Small intestine (tissue), 7 donors: ENCODE measurements around the gene FGF12. TPM values are rescaled to one million over a fixed set of nuclear protein-coding genes. Genes with fewer than 3 reads are reported as not detected.

Experiments
- DNase-seq, 2 donors: peaks; one replicate each; pipeline versions ENCODE4 v3.0.0 to v3.0.0-alpha.2; 2013
- FAIRE-seq: peaks from 2 replicates; lab custom pipeline; 2012; peaks lifted over from hg19 to GRCh38; lab: Jason Lieb, UNC
- H3K27ac ChIP-seq, 3 donors: one replicate each; pipeline ENCODE4 v1.5.1; 2013; ENCODE audit warnings: low read length in 2 of 3, mild to moderate bottlenecking in 2 of 3, control low read depth in 1 of 3, inconsistent platforms in 1 of 3, low read depth in 1 of 3, moderate library complexity in 1 of 3
- H3K27me3 ChIP-seq, 3 donors: one replicate each; pipeline ENCODE4 v1.6.1; 2013; ENCODE audit warnings: low read length in 3 of 3, inconsistent platforms in 1 of 3; ENCODE audit not compliant: control insufficient read depth in 3 of 3, insufficient read depth in 3 of 3
- H3K36me3 ChIP-seq, 3 donors: one replicate each; pipeline ENCODE4 v1.6.1; 2013; ENCODE audit warnings: low read length in 3 of 3, inconsistent platforms in 1 of 3, low read depth in 1 of 3, mild to moderate bottlenecking in 1 of 3, moderate library complexity in 1 of 3; ENCODE audit not compliant: control insufficient read depth in 3 of 3, insufficient read depth in 2 of 3
- H3K4me1 ChIP-seq, 3 donors: one replicate each; pipeline ENCODE4 v1.6.1; 2013; ENCODE audit warnings: low read length in 2 of 3, inconsistent platforms in 1 of 3, low read depth in 1 of 3, mild to moderate bottlenecking in 1 of 3, moderate library complexity in 1 of 3; ENCODE audit not compliant: control insufficient read depth in 3 of 3, insufficient read depth in 2 of 3
- H3K4me3 ChIP-seq, 3 donors: one replicate each; pipeline ENCODE4 v1.5.1; 2013; ENCODE audit warnings: low read length in 3 of 3, control low read depth in 1 of 3, inconsistent platforms in 1 of 3, low read depth in 1 of 3, mild to moderate bottlenecking in 1 of 3, moderate library complexity in 1 of 3
- H3K9me3 ChIP-seq, 2 donors: one replicate each; pipeline ENCODE4 v1.6.1; 2013; ENCODE audit warnings: low read depth in 1 of 2, low read length in 1 of 2; ENCODE audit not compliant: control insufficient read depth in 2 of 2, insufficient read depth in 1 of 2
- WGBS, 3 donors: extraction: QIAGEN DNeasy Blood & Tissue Kit; methylation state at CpG; one replicate each; pipeline ENCODE4 v1.1.7; 2013; 5-methylcytosine and 5-hydroxymethylcytosine counted together
- polyA plus RNA-seq, 4 donors: library from polyadenylated mRNA; stranded (reverse) in 3 of 4; unstranded in 1 of 4; fragments of 200-250 nt in 3 of 4; fragments of 120-200 nt in 1 of 4; gene quantifications; one replicate each; pipeline versions ENCODE4 v1.2.1 to v1.2.3, GENCODE V29; 2013
- donor health status: healthy with polysubstance abuse.
- donor health status: control.
- donor health status: control.
- donor health status: Bipolar disorder and iron deficiency.
- donor health status: healthy.

FGF12 gene
- polyA plus RNA-seq, 4 donors = 0.39 to 1.1 (median 0.43) TPM; not detected in 1

DNA sequence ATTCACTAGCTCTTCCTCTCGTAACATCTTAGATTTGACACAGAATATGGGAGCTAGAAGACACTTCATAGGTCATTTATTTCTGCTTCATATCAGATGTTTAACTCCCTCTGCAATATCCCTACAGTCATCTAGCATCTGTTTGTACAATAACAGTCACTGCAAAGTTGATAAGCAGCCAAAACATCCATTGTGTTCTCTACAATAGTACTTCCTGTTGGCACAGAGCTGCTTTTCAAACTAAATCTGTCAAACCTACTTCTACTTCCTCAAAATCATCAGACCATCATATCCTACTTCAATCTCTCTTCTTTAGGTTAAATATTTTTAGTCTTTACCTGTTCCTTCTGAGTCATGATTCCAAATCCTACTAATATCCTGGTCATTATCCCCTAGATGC, 233.2 kb downstream of the FGF12 start:
- Histone ChIP-seq H3K27ac (no peak overlapping the region), H3K36me3 (no peaks in the 10 kb centered on the region), H3K9me3 (no peaks in the 10 kb centered on the region), H3K27me3 (no peaks in the 10 kb centered on the region), H3K4me1 (no peaks in the 10 kb centered on the region), H3K4me3 (no peak overlapping the region)
- FAIRE-seq (no peak), DNase-seq (no peak)
- 43 to 80% (median 57%) methylated on average over 1 of the region's 1 CpG for WGBS, 3 donors

DNA sequence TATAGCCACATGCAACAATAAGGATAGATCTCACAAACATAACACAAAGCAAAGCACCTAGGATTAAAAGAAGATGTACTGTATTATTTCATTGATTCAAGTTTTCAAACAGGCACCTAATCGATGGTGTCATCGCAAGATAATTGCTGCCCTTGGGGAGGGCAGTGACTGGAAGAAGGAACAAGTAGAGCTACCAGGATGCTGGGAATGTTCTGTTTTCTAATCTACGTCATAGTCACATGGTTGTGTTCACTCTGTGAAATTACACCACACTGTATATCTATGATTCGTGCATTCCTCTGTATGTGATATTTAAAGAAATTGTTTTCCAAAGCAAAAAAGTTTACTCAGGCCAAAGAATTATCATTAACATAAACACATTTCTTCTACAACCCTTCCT, 236.6 kb downstream of the FGF12 start:
- no peaks in the 10 kb centered on the region for H3K4me1 ChIP-seq
- H3K27ac ChIP-seq = no peak overlapping the region
- FAIRE-seq (no peak), DNase-seq (no peak)
- H3K36me3 ChIP-seq = no peaks in the 10 kb centered on the region
- H3K9me3 ChIP-seq = no peaks in the 10 kb centered on the region
- 86 to 88% (median 88%) methylated on average over 4 of the region's 4 CpGs for WGBS, 3 donors
- no peak overlapping the region for H3K4me3 ChIP-seq
- no peaks in the 10 kb centered on the region for H3K27me3 ChIP-seq

DNA sequence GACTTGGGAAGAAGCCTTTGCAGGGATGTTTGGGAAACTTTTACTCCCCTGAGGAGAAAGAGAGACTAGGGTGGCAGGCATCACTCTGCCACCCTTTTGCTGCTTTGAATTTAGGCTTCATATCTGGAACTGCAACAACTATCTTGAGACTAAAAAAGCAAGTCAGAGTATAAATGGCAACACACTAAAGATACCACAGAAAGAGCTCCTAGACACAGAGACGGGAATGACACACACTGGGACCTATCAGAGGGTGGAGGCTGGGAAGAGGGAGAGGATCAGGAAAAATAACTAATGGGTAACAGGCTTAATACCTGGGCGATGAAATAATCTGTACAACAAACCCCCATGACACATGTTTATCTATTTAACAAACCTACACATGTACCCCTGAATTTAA, 237.8 kb downstream of the FGF12 start:
- Histone ChIP-seq H3K36me3 (no peaks in the 10 kb centered on the region), H3K9me3 (no peaks in the 10 kb centered on the region), H3K4me1 (no peaks in the 10 kb centered on the region), H3K4me3 (no peak overlapping the region), H3K27me3 (no peaks in the 10 kb centered on the region), H3K27ac (no peak overlapping the region)
- DNase-seq = no peak
- no peak for FAIRE-seq
- 65 to 82% (median 74%) methylated on average over 2 of the region's 2 CpGs for WGBS, 3 donors

DNA sequence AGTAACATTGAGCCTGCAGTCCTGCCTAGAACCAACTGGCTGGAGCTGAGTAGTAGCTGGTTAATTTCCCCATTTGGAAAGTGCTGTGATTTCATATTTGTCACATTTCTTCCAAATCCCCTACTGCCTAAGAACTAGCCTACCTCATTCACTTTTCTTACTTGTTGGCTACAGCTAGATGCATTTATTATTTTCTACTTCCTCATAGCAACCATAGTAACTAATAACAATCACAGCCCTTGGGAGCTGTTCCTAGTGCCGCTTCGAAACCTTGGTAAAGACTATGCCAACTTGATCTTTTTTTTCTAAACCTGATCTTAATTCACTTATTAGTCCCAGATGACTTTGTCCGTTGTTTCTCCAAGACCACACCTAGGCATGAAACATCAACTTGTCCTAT, 240.3 kb downstream of the FGF12 start:
- no peak overlapping the region for H3K27ac ChIP-seq
- FAIRE-seq = no peak
- DNase-seq = no peak
- H3K4me1 ChIP-seq = no peaks in the 10 kb centered on the region
- no peaks in the 10 kb centered on the region for H3K9me3 ChIP-seq
- H3K27me3 ChIP-seq = no peaks in the 10 kb centered on the region
- H3K36me3 ChIP-seq = no peaks in the 10 kb centered on the region
- WGBS, 3 donors = 65 to 74% (median 70%) methylated on average over 3 of the region's 3 CpGs
- H3K4me3 ChIP-seq = no peak overlapping the region

DNA sequence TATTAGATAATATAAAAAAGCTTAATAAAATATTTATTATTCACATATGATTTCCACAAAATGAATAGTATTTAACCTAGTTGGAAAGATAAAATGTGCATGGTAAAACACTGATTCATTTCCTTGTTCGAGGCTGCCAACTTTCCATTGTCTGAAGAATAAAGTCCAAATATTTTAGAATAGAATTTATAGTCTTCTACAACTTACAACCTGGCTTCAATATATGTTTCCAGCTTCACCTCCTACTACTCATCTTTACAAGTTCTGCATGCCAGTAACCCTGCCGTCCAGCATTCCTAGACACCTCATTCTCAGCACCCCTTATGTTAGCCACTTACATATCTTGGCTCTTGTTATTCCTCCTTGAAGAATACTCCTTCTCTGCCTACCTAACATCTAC, 244.5 kb downstream of the FGF12 start:
- Histone ChIP-seq H3K27ac (no peak overlapping the region), H3K4me1 (no peaks in the 10 kb centered on the region), H3K36me3 (no peaks in the 10 kb centered on the region), H3K27me3 (no peaks in the 10 kb centered on the region), H3K4me3 (no peak overlapping the region), H3K9me3 (no peaks in the 10 kb centered on the region)
- WGBS, 3 donors = 12 to 62% (median 34%) methylated on average over 2 of the region's 2 CpGs
- FAIRE-seq (no peak), DNase-seq (peak in 1 of 2 donors; percentile 13)

DNA sequence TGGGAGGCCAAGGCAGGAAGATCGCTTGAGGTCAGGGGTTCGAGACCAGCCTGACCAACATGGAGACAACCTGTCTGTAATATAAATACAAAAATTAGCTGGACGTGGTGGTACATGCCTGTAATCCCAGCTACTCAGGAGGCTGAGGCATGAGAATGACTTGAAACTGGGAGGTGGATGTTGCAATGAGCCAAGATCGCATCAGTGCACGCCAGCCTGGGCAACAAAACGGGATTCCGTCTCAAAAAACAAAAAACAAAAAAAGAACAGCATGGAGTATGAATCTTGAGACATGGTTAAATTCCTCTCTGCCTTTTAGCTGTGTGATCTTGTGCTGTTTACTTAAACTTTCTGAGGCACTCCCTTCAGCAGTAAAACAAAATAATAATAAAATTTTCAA, 244.9 kb downstream of the FGF12 start:
- H3K4me3 ChIP-seq = no peak overlapping the region
- H3K27me3 ChIP-seq = no peaks in the 10 kb centered on the region
- no peaks in the 10 kb centered on the region for H3K4me1 ChIP-seq
- no peak overlapping the region for H3K27ac ChIP-seq
- DNase-seq (no peak), FAIRE-seq (no peak)
- H3K9me3 ChIP-seq = no peaks in the 10 kb centered on the region
- no peaks in the 10 kb centered on the region for H3K36me3 ChIP-seq
- 67 to 84% (median 79%) methylated on average over 7 of the region's 7 CpGs for WGBS, 3 donors

DNA sequence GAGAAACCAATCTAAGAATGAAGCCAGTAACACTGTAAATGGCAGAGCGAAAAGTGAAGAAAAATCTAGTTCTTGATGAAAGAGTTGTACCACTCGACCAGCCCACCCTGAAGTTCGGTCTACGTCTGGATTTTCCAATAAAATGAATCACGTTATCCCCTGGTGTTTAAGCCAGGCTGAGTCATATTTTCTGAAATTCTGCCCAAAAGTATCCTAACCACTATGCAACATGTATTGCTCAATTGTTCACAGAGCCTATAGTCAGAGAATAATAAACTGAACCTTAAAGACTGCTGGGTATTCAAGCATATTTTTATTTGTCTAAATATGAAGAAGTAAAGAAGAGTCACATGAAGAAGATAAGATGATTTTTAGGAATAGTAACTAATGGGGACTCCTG, 245.7 kb downstream of the FGF12 start:
- DNase-seq (no peak), FAIRE-seq (no peak)
- Histone ChIP-seq H3K27ac (no peak overlapping the region), H3K27me3 (no peaks in the 10 kb centered on the region), H3K4me1 (no peaks in the 10 kb centered on the region), H3K9me3 (no peaks in the 10 kb centered on the region), H3K4me3 (no peak overlapping the region), H3K36me3 (no peaks in the 10 kb centered on the region)
- WGBS, 3 donors = 81 to 83% (median 81%) methylated on average over 5 of the region's 5 CpGs

DNA sequence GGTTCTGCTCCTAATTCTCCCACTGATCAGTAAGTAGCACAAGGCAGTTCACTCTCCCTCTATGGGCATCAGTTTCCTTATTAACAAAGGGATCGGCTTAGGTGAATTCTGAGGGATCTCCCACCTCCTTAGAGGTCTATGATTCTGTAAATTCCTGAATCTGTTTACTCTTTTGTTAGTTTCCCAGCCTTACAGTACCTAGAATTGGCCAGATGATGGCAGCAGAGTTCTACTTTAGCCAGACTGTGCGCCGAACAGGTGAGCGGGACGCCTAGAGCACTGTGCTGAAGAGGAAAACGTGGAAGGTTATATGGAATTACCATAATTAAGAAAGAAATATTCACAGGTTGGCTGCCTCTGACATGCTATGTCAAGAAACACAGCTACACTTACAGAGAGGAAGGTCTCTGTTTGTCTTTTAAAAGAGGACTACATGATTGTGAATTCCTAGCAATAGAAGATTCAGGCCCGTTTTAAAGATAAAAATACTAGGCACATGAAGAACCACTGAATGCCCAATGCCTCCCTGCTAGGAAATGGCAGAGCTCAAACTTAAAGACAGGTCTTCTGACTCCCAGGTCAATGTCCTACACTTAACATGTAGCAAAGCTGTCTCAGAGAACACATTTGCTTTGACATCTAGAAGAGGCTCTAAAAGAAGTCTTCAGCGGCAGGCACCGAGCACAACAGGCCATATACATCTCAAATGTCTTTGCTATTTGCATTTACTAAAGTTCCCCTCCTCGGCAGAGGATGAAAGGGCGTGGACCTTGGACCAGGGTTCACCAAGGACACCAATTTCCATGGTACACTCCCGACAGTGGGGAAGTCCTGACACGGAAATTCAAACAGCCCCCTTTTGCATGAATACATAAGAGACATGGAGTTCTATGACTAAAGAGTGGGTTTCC, 259.9 kb downstream of the FGF12 start:
- DNase-seq (peak; percentile 51 to 56), FAIRE-seq (no peak)
- H3K9me3 ChIP-seq = no peaks in the 10 kb centered on the region
- no peaks in the 10 kb centered on the region for H3K4me1 ChIP-seq
- H3K27ac ChIP-seq = no peak overlapping the region
- H3K4me3 ChIP-seq = no peak overlapping the region
- H3K27me3 ChIP-seq = peaks cover 0 to 2% (median 0%) of the 10 kb centered on the region in 3 donors
- H3K36me3 ChIP-seq = no peaks in the 10 kb centered on the region
- WGBS, 3 donors = 10 to 24% (median 21%) methylated on average over 13 of the region's 13 CpGs
